Uterus (tissue), 2 donors: ENCODE results near the gene MPZL3.

ENCODE experiments used
- POLR2A ChIP-seq, 2 donors: fragments of 450-650 bp; IDR thresholded peaks; one replicate each; pipeline ENCODE4 v1.6.1; 2016; ENCODE audit warnings: antibody characterized with exemption in 2 of 2, mild to moderate bottlenecking in 1 of 2, moderate library complexity in 1 of 2
- TF ChIP-seq, protein P1 (sequence below), 4 experiments: fragments of 200-600 bp in 2 of 4; fragments of 450-650 bp in 2 of 4; sonication (generic) in 2 of 4; IDR thresholded peaks; one replicate each; pipeline ENCODE4 v1.5.1; 2016 to 2019; ENCODE audit warnings: antibody characterized with exemption in 4 of 4, mild to moderate bottlenecking in 2 of 4, moderate library complexity in 1 of 4

DNA sequence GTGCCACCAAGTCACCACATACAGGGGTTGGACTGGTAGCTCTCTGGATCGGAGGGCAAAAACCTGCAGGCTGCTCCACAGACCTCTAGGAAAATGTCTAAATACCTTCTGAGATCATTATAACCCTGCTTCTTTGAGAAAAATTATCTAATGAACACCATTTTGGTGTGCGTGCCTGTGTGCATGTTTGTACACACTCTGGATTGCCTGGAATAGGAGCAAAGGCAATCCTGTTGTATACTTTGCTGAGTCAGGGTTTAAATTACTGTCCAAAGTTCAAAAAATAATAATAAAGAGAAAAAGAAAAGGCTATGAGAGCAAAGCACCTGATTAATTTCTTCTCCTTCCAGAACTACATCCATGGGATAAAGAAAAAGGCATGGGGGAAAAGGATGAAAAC, 38.4 kb downstream of the MPZL3 start:
- TF ChIP-seq, protein P1, sequence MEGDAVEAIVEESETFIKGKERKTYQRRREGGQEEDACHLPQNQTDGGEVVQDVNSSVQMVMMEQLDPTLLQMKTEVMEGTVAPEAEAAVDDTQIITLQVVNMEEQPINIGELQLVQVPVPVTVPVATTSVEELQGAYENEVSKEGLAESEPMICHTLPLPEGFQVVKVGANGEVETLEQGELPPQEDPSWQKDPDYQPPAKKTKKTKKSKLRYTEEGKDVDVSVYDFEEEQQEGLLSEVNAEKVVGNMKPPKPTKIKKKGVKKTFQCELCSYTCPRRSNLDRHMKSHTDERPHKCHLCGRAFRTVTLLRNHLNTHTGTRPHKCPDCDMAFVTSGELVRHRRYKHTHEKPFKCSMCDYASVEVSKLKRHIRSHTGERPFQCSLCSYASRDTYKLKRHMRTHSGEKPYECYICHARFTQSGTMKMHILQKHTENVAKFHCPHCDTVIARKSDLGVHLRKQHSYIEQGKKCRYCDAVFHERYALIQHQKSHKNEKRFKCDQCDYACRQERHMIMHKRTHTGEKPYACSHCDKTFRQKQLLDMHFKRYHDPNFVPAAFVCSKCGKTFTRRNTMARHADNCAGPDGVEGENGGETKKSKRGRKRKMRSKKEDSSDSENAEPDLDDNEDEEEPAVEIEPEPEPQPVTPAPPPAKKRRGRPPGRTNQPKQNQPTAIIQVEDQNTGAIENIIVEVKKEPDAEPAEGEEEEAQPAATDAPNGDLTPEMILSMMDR (IDR thresholded peaks at IDR 0.05): no peak
- no peak for TF ChIP-seq POLR2A (IDR thresholded peaks at IDR 0.05)
